H1 (cell line): ENCODE data around the gene ALG1. TPM values are rescaled to one million over a fixed set of nuclear protein-coding genes. Genes with fewer than 3 reads are reported as not detected.

Source experiments
- CTCF ChIA-PET: fragments of 300-600 bp; sonication (Branson Sonifier 250); formaldehyde crosslinking; loops from one replicate; lab custom pipeline; 2021; ENCODE audit not compliant: partially characterized antibody; lab: Charles Lee
- POLR2A ChIA-PET: fragments of 300-600 bp; sonication (Branson Sonifier 250); formaldehyde crosslinking; loops from one replicate; lab custom pipeline; 2021; ENCODE audit warnings: inconsistent platforms; ENCODE audit not compliant: partially characterized antibody; lab: Charles Lee
- DNase-seq, 2 experiments: peaks; one replicate each; pipeline versions ENCODE4 v3.0.0 to v3.0.0-alpha.2; 2010 to 2022; ENCODE audit warnings: low spot score in 2 of 2, low read depth in 1 of 2, mixed read lengths in 1 of 2
- FAIRE-seq: peaks from 2 replicates; lab custom pipeline; 2011; peaks lifted over from hg19 to GRCh38; lab: Jason Lieb, UNC
- H2AFZ ChIP-seq: 2 replicates; pipeline ENCODE4 v1.8.1; 2012; ENCODE audit warnings: low read length, inconsistent platforms
- H2AK5ac ChIP-seq: 2 replicates; pipeline ENCODE4 v1.6.1; 2013; ENCODE audit warnings: low read depth, low read length
- H2BK120ac ChIP-seq: replicated peaks from 2 replicates; pipeline ENCODE3; 2013; ENCODE audit warnings: low read depth, low read length, inconsistent platforms
- H2BK12ac ChIP-seq: 2 replicates; pipeline ENCODE4 v1.6.1; 2013; ENCODE audit warnings: low read depth, low read length
- H2BK15ac ChIP-seq: 2 replicates; pipeline ENCODE4 v1.6.1; 2013; ENCODE audit warnings: low read length
- H2BK20ac ChIP-seq: 2 replicates; pipeline ENCODE4 v1.6.1; 2013; ENCODE audit warnings: low read length
- H2BK5ac ChIP-seq: 2 replicates; pipeline ENCODE4 v1.6.1; 2013; ENCODE audit warnings: low read depth, low read length
- H3K14ac ChIP-seq: 2 replicates; pipeline ENCODE4 v1.6.1; 2013; ENCODE audit warnings: inconsistent platforms; ENCODE audit not compliant: insufficient read length
- H3K18ac ChIP-seq: 2 replicates; pipeline ENCODE4 v1.6.1; 2013; ENCODE audit warnings: low read length; ENCODE audit errors: extremely low read depth
- H3K23ac ChIP-seq: 2 replicates; pipeline ENCODE4 v1.6.1; 2013; ENCODE audit warnings: inconsistent platforms; ENCODE audit not compliant: insufficient read length
- H3K23me2 ChIP-seq: 2 replicates; pipeline ENCODE4 v1.6.1; 2013; ENCODE audit warnings: low read depth, low read length
- H3K27ac ChIP-seq: 2 replicates; pipeline ENCODE4 v1.6.1; 2011; ENCODE audit warnings: low read depth, low read length, inconsistent platforms
- H3K27me3 ChIP-seq, 4 experiments: replicated peaks in 1 of 4; 1 replicate in 1 of 4; 2 replicates in 3 of 4; pipeline versions ENCODE4 v1.6.1 to v1.8.1; 2011 to 2013; ENCODE audit warnings: low read length in 3 of 4, mild to moderate bottlenecking in 3 of 4, inconsistent platforms in 2 of 4, mixed read lengths in 2 of 4, moderate library complexity in 1 of 4; ENCODE audit not compliant: control insufficient read depth in 3 of 4, insufficient read depth in 3 of 4; ENCODE audit errors: extremely low read depth in 1 of 4
- H3K36me3 ChIP-seq, 4 experiments: 2 replicates each; pipeline versions ENCODE4 v1.6.1 to v1.8.1; 2011 to 2013; ENCODE audit warnings: mild to moderate bottlenecking in 4 of 4, low read length in 3 of 4, moderate library complexity in 2 of 4, control low read depth in 1 of 4, inconsistent platforms in 1 of 4; ENCODE audit not compliant: insufficient read depth in 4 of 4, control insufficient read depth in 2 of 4
- H3K4ac ChIP-seq: replicated peaks from 2 replicates; pipeline ENCODE3; 2013; ENCODE audit warnings: low read length, low read depth, mixed read lengths, inconsistent platforms; ENCODE audit not compliant: insufficient read length
- H3K4me1 ChIP-seq, 4 experiments: replicated peaks in 1 of 4; 1 replicate in 1 of 4; 2 replicates in 3 of 4; pipeline versions ENCODE4 v1.6.1 to v1.8.1; 2011 to 2013; ENCODE audit warnings: low read length in 3 of 4, inconsistent platforms in 2 of 4, mixed read lengths in 1 of 4; ENCODE audit not compliant: insufficient read depth in 4 of 4, control insufficient read depth in 3 of 4
- H3K4me2 ChIP-seq, 2 experiments: 2 replicates each; pipeline versions ENCODE4 v1.6.1 to v1.8.1; 2011 to 2013; ENCODE audit warnings: low read depth in 2 of 2, low read length in 2 of 2, control low read depth in 1 of 2, inconsistent platforms in 1 of 2, mild to moderate bottlenecking in 1 of 2; ENCODE audit not compliant: insufficient read depth in 1 of 2
- H3K4me3 ChIP-seq, 4 experiments: fragments of 200-600, 300-600 bp in 1 of 4; sonication (generic), shearing (Covaris generic), sonication (Bioruptor Twin) in 1 of 4; 2 replicates each; pipeline versions ENCODE4 v1.5.1 to v1.8.1; 2011 to 2016; ENCODE audit warnings: low read length in 4 of 4, low read depth in 3 of 4, control low read depth in 2 of 4, inconsistent platforms in 2 of 4, mild to moderate bottlenecking in 2 of 4, mixed read lengths in 1 of 4, moderate library complexity in 1 of 4; ENCODE audit not compliant: insufficient read depth in 2 of 4; ENCODE audit errors: extremely low read depth in 1 of 4
- H3K56ac ChIP-seq: replicated peaks from 2 replicates; pipeline ENCODE3; 2013; ENCODE audit warnings: low read depth, mild to moderate bottlenecking, mixed read lengths, low read length, inconsistent platforms; ENCODE audit not compliant: insufficient read length
- H3K79me1 ChIP-seq: 2 replicates; pipeline ENCODE4 v1.6.1; 2013; ENCODE audit warnings: low read depth, low read length, control low read depth
- H3K79me2 ChIP-seq, 2 experiments: 2 replicates each; pipeline versions ENCODE4 v1.6.1 to v1.8.1; 2012 to 2013; ENCODE audit warnings: low read length in 2 of 2, mild to moderate bottlenecking in 2 of 2, inconsistent platforms in 1 of 2; ENCODE audit not compliant: insufficient read depth in 2 of 2, control insufficient read depth in 1 of 2
- H3K9ac ChIP-seq, 4 experiments: replicated peaks in 1 of 4; 1 replicate in 1 of 4; 2 replicates in 3 of 4; pipeline versions ENCODE4 v1.6.1 to v1.8.1; 2011 to 2013; ENCODE audit warnings: low read depth in 3 of 4, low read length in 3 of 4, control low read depth in 2 of 4, mild to moderate bottlenecking in 2 of 4, moderate library complexity in 2 of 4, inconsistent platforms in 1 of 4; ENCODE audit errors: extremely low read depth in 1 of 4
- H3K9me3 ChIP-seq, 2 experiments: 2 replicates each; pipeline versions ENCODE4 v1.6.1 to v1.8.1; 2012 to 2013; ENCODE audit warnings: mild to moderate bottlenecking in 2 of 2, moderate library complexity in 2 of 2, control low read depth in 1 of 2, inconsistent platforms in 1 of 2, low read depth in 1 of 2, low read length in 1 of 2, mixed read lengths in 1 of 2; ENCODE audit not compliant: insufficient read depth in 2 of 2
- H4K20me1 ChIP-seq, 2 experiments: replicated peaks in 1 of 2; 2 replicates each; pipeline versions ENCODE3 to v1.8.1; 2011 to 2013; ENCODE audit warnings: inconsistent platforms in 2 of 2, low read length in 2 of 2, mild to moderate bottlenecking in 1 of 2; ENCODE audit not compliant: insufficient read depth in 2 of 2, control insufficient read depth in 1 of 2
- H4K5ac ChIP-seq: 2 replicates; pipeline ENCODE4 v1.6.1; 2013; ENCODE audit warnings: low read length, low read depth, mixed read lengths, inconsistent platforms; ENCODE audit not compliant: insufficient read length
- H4K8ac ChIP-seq: 2 replicates; pipeline ENCODE4 v1.8.0; 2013; ENCODE audit warnings: mild to moderate bottlenecking, moderate library complexity, low read length, inconsistent platforms; ENCODE audit not compliant: insufficient read depth; ENCODE audit errors: extremely low read depth
- H4K91ac ChIP-seq: replicated peaks from 2 replicates; pipeline ENCODE3; 2013; ENCODE audit warnings: low read length, mixed read lengths, inconsistent platforms; ENCODE audit not compliant: insufficient read length
- BACH1 ChIP-seq: IDR thresholded peaks from 2 replicates; pipeline ENCODE4 v1.6.1; 2012; ENCODE audit warnings: low read length, improper control_type of control experiment
- CHD1 ChIP-seq: IDR thresholded peaks from 2 replicates; pipeline ENCODE4 v1.6.1; 2012; ENCODE audit warnings: low read depth, low read length, improper control_type of control experiment
- EGR1 ChIP-seq: IDR thresholded peaks from 2 replicates; pipeline ENCODE4 v1.6.1; 2011; ENCODE audit warnings: low read depth, low read length, borderline replicate concordance
- FOSL1 ChIP-seq: IDR thresholded peaks from 2 replicates; pipeline ENCODE4 v1.6.1; 2011; ENCODE audit warnings: mild to moderate bottlenecking, low read depth, low read length, moderate library complexity; ENCODE audit not compliant: insufficient read depth
- GABPA ChIP-seq: IDR thresholded peaks from 2 replicates; pipeline ENCODE4 v1.6.1; 2011; ENCODE audit warnings: mild to moderate bottlenecking, low read length, moderate library complexity, borderline replicate concordance; ENCODE audit not compliant: insufficient read depth
- HDAC6 ChIP-seq: IDR thresholded peaks from one replicate; pipeline ENCODE4 v1.7.1; 2012; ENCODE audit warnings: low read depth, mild to moderate bottlenecking, inconsistent platforms, low read length, moderate library complexity
- POU5F1 ChIP-seq: IDR thresholded peaks from 2 replicates; pipeline ENCODE4 v1.6.1; 2011; ENCODE audit warnings: low read depth, mild to moderate bottlenecking, low read length, moderate library complexity
- RFX5 ChIP-seq: IDR thresholded peaks from 2 replicates; pipeline ENCODE4 v1.6.1; 2011; ENCODE audit warnings: low read depth, low read length, improper control_type of control experiment, borderline replicate concordance
- SIN3A ChIP-seq, 2 experiments: IDR thresholded peaks in 1 of 2; conservative IDR thresholded peaks in 1 of 2; 2 replicates each; pipeline ENCODE4 v1.6.1; 2011 to 2012; ENCODE audit warnings: low read length in 2 of 2, improper control_type of control experiment in 1 of 2, low read depth in 1 of 2, mild to moderate bottlenecking in 1 of 2
- TBP ChIP-seq: IDR thresholded peaks from 2 replicates; pipeline ENCODE4 v1.6.1; 2011; ENCODE audit warnings: low read depth, low read length, improper control_type of control experiment
- TCF12 ChIP-seq: IDR thresholded peaks from 2 replicates; pipeline ENCODE4 v1.6.1; 2011; ENCODE audit warnings: low read depth, mild to moderate bottlenecking, low read length
- YY1 ChIP-seq: IDR thresholded peaks from 2 replicates; pipeline ENCODE4 v1.6.1; 2011; ENCODE audit warnings: low read depth, mild to moderate bottlenecking, low read length
- WGBS, 2 experiments: shearing (Covaris generic) in 1 of 2; methylation state at CpG; one replicate each; pipeline versions ENCODE4 v1.1.6 to v1.1.7; 2013 to 2015; ENCODE audit warnings: low lambda C conversion rate in 2 of 2, mixed read lengths in 2 of 2, inconsistent platforms in 1 of 2, low coverage in 1 of 2, missing lambda C conversion rate in 1 of 2; ENCODE audit not compliant: insufficient replicate concordance in 2 of 2, insufficient coverage in 1 of 2, insufficient read length in 1 of 2; ENCODE audit errors: extremely low coverage in 1 of 2, missing lambda C conversion rate in 1 of 2; 5-methylcytosine and 5-hydroxymethylcytosine counted together
- polyA plus RNA-seq, 7 experiments: library from polyadenylated mRNA; depleted of rRNA in 3 of 7; stranded (reverse) in 5 of 7; unstranded in 2 of 7; fragments of >200 nt in 5 of 7; fragments of 200-250 nt in 2 of 7; gene quantifications; 1 replicate in 5 of 7; 2 replicates in 1 of 7; 4 replicates in 1 of 7; pipeline versions ENCODE4 v1.2.1 to v1.2.3, GENCODE V29; 2011 to 2013; ENCODE audit warnings: missing spikeins in 2 of 7, mixed read lengths in 2 of 7
- total RNA-seq: library from RNA; stranded (reverse); fragmentation: NEBNext Ultra II Directional; extraction: Animal tissue kit (Norgen Biotek cat#: 25700); gene quantifications from 2 replicates; pipeline ENCODE4 v1.2.1, GENCODE V29; 2021

The ALG1 gene
- total and polyA plus RNA-seq, 2 of the 8 experiments (the other 6 are each of a cell fraction or from before 2014, with no cell fraction given): 34.8 to 46.5 TPM

DNA sequence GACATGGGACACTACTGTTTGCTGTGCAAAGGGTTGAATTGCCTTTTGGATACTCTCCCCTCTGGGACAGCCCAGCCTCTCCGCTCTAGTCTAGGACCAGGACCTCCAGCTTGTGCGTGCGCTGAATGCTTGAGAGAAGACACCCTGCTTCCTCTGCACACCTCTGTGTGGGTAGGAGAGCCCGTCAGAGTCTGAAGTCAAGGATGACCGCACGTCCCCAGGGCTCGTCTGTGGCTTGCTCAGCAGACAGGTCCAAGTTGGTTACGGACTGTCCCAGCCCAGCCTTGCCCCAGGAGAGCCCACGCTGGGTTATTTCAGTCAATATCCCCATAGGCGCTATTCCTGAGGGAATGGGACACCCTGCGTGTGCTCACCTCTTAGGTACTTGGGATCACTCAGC is 9.6 kb upstream of the ALG1 start:
- ChIA-PET CTCF (interaction anchor here (0.6 to 28.8 kb wide), 3 partner anchors 8 to 36 kb away, joined by 4 to 625 read pairs (median 6); partner anchors contain the start of gene ALG1), POLR2A (interaction anchor here (0.8 to 2.0 kb wide), 3 partner anchors 10 to 15 kb away, joined by 3 to 5 read pairs (median 4); no protein-coding TSS in a partner anchor)
- H2BK120ac ChIP-seq: no peak overlapping the region
- no peaks in the 10 kb centered on the region for H3K9me3 ChIP-seq
- TF ChIP-seq TBP: no peak
- TF ChIP-seq CHD1: no peak
- TF ChIP-seq BACH1: no peak
- no peak for TF ChIP-seq FOSL1
- no peak for TF ChIP-seq TCF12
- TF ChIP-seq RFX5: no peak
- TF ChIP-seq POU5F1: no peak
- no peak for TF ChIP-seq EGR1
- no peak for TF ChIP-seq HDAC6
- TF ChIP-seq SIN3A (conservative IDR thresholded peaks at IDR 0.05 in 1 of 2, IDR thresholded peaks at IDR 0.05 in 1 of 2; ENCODE audit: low read depth in 1 of 2, low read length in 2 of 2): no peak
- TF ChIP-seq YY1: no peak
- TF ChIP-seq GABPA: no peak
- no peaks in the 10 kb centered on the region for H3K79me1 ChIP-seq
- H4K91ac ChIP-seq: no peak overlapping the region
- no peaks in the 10 kb centered on the region for H3K79me2 ChIP-seq
- WGBS, 2 experiments: 88% methylated on average over 11 of the region's 11 CpGs; no CpG with 5 or more reads in 1 of the 2 experiments
- no peak overlapping the region for H3K14ac ChIP-seq
- no peak overlapping the region; a peak in 1 of 7 replicates for H3K9ac ChIP-seq
- peak overlapping the region; percentile 16 for H4K8ac ChIP-seq
- H3K4ac ChIP-seq: no peak overlapping the region
- H2BK15ac ChIP-seq: no peak overlapping the region
- no peak overlapping the region for H3K4me2 ChIP-seq
- H2BK20ac ChIP-seq: no peak overlapping the region
- no peak for FAIRE-seq
- no peaks in the 10 kb centered on the region for H3K36me3 ChIP-seq
- H2AFZ ChIP-seq: no peak overlapping the region
- no peaks in the 10 kb centered on the region for H3K27me3 ChIP-seq
- no peak for DNase-seq
- H2BK5ac ChIP-seq: no peak overlapping the region
- H3K23ac ChIP-seq: no peak overlapping the region
- H3K27ac ChIP-seq: no peak overlapping the region
- H4K5ac ChIP-seq: no peak overlapping the region
- no peaks in the 10 kb centered on the region; the same call in 1 of the 2 replicates for H3K23me2 ChIP-seq
- no peak overlapping the region for H3K4me3 ChIP-seq
- H3K18ac ChIP-seq: no peak overlapping the region
- 0 out of 2 replicates have a peak overlapping the region, but pooled peaks have one; percentile 60 for H2BK12ac ChIP-seq
- no peaks in the 10 kb centered on the region for H4K20me1 ChIP-seq
- no peak overlapping the region for H2AK5ac ChIP-seq
- no peak overlapping the region for H3K56ac ChIP-seq
- peaks cover 0 to 24% (median 14%) of the 10 kb centered on the region in 4 experiments; a peak in 6 of 7 replicates for H3K4me1 ChIP-seq
